ENCODE measurements around the gene SLC49A3. TPM values are rescaled to one million over a fixed set of nuclear protein-coding genes. Genes with fewer than 3 reads are reported as not detected.
A peak's percentile ranks its signal among the peaks of the same experiment; 100 is the strongest.

Gene SLC49A3
- total RNA-seq, 1 donor = 5.6 TPM

DNA sequence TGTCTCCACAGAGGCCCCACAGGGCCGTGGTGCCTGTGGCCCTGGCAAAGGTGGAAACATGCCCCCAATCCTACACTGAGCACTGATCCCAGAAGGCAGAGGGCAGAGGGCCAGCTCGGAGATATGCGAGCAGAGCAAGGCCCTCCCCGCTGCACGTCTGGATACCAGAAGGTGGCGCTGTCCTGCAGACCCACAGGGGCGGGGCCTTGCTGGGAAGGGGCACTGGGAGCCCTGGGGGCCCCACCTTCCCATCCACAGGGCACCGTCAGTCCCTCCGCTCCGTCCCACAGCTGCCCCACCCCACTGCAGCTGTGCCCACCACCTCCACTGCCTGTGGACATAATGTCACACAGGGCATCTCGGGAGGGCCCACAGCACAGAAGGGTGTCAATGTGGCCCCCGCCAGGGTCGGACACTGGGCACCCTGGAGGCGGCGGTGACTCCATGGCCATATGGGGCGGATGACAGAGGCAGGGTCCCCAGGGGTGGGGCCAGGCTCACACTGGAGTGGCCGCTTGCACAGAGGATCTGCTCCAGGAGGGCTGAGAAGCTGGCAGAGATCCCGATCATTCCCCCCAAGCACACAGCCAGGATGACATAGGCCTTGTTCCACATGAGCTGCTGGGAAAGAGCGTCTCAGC lies 4.8 kb downstream of the SLC49A3 start:
- peak; percentile 68 for DNase-seq (ENCODE audit: low read depth)
- TF ChIP-seq, protein P1, sequence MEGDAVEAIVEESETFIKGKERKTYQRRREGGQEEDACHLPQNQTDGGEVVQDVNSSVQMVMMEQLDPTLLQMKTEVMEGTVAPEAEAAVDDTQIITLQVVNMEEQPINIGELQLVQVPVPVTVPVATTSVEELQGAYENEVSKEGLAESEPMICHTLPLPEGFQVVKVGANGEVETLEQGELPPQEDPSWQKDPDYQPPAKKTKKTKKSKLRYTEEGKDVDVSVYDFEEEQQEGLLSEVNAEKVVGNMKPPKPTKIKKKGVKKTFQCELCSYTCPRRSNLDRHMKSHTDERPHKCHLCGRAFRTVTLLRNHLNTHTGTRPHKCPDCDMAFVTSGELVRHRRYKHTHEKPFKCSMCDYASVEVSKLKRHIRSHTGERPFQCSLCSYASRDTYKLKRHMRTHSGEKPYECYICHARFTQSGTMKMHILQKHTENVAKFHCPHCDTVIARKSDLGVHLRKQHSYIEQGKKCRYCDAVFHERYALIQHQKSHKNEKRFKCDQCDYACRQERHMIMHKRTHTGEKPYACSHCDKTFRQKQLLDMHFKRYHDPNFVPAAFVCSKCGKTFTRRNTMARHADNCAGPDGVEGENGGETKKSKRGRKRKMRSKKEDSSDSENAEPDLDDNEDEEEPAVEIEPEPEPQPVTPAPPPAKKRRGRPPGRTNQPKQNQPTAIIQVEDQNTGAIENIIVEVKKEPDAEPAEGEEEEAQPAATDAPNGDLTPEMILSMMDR (IDR thresholded peaks at IDR 0.05; ENCODE audit: insufficient read depth, low read length) = peak; percentile 77
- no peak overlapping the region for H3K4me3 ChIP-seq (ENCODE audit: low read depth, low read length)

DNA sequence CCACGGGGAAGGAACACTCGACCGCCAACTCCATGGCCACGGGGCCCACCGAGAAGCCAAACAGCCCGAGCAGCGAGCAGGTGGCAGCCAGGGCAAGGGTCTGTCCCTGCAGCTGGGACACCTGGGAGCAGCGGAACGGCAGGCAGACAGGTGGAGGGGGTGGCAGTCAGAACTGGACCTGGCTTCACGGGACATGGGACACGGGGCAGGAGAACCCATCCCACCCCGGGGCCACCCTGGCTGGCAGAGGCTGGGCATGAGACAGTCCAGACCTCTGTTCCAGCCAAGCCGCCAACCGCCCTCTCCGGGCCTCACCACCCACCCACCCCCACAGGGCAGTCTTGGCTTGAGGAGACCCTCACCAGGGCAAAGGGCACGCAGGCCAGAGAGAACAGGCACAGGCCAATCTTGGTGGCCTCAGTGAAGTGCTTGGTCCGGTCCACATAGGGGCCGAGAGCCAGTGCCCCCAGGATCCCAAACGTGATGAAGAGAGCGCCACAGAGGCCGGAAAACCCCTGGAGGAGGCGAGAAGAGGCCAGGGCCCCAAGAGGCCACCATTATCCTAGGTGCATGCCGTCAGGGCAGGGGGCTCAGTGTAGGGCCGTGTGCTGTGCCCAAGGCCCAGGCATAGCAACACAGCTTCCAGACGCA lies 5.6 kb downstream of the SLC49A3 start:
- TF ChIP-seq, protein P1 (IDR thresholded peaks at IDR 0.05; ENCODE audit: insufficient read depth, low read length) = no peak
- DNase-seq (ENCODE audit: low read depth) = no peak
- H3K4me3 ChIP-seq (ENCODE audit: low read depth, low read length) = no peak overlapping the region

DNA sequence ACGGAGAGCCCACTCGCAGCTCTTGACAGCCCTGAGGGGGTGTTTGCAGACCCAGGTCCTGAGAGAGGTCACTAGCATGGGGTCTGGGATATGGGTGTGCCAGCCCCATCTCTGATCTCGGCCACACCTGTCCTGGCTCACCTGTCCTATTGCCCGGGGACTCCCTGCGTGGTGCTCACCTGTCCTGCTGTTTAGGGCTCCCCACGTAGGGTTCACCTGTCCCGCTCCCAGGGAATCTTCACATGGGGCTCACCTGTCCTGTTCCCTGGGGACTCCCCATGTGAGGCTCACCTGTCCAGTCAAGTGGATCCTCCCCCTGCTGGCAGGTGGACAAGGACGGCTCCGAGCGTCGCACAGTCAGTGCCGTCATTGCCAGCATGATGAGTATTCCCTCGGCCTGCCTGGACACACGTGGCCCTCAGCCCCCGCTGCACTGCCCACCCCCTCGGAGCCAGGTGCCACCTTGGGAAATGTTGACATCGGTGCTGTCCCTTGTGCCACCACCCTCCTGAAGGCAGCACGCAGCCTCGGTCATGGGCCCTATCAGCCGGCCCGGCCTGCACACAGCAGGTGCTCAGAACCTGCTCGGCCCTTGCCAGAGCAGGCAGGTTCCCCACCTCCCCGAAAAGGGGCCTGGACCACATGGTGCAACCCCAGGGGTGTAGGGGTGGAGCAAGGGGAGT lies 6.3 kb downstream of the SLC49A3 start:
- no peak overlapping the region for H3K4me3 ChIP-seq (ENCODE audit: low read depth, low read length)
- no peak for DNase-seq (ENCODE audit: low read depth)
- TF ChIP-seq, protein P1 (IDR thresholded peaks at IDR 0.05; ENCODE audit: insufficient read depth, low read length) = no peak

DNA sequence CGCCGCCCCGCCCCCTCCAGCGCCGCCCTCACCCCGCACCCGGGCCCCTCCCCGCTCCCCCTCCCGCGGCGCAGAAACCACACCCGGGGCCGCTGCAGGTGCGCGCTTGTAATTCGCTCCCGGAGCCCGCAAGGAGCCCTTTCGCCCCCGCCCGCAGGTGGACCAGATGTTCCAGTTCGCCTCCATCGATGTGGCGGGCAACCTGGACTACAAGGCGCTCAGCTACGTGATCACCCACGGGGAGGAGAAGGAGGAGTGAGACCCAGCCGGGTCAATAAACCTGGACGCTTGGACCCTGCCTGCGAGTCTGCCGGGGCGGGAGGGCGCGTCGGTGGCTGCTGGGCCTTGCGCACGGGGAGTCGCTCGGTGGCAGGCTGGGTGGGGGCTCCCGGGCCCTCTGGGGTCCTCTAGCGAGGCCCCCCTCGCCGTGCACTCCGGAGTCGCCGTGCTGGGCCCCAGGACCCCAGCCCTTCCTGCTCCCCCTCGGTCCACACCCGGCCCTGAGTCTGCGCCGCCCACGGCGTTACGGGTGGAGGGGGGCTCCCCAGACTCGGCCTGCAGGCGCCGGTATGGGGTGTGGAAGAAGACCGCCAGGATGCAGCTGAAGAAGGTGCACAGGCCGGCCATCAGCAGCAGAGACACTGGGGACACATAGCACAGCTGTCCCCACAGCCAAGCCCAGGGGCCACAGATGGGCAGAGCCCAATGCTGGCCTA lies 7.1 kb downstream of the SLC49A3 start:
- H3K4me3 ChIP-seq (ENCODE audit: low read depth, low read length) = no peak overlapping the region
- DNase-seq (ENCODE audit: low read depth) = no peak
- TF ChIP-seq, protein P1 (IDR thresholded peaks at IDR 0.05; ENCODE audit: insufficient read depth, low read length) = no peak

DNA sequence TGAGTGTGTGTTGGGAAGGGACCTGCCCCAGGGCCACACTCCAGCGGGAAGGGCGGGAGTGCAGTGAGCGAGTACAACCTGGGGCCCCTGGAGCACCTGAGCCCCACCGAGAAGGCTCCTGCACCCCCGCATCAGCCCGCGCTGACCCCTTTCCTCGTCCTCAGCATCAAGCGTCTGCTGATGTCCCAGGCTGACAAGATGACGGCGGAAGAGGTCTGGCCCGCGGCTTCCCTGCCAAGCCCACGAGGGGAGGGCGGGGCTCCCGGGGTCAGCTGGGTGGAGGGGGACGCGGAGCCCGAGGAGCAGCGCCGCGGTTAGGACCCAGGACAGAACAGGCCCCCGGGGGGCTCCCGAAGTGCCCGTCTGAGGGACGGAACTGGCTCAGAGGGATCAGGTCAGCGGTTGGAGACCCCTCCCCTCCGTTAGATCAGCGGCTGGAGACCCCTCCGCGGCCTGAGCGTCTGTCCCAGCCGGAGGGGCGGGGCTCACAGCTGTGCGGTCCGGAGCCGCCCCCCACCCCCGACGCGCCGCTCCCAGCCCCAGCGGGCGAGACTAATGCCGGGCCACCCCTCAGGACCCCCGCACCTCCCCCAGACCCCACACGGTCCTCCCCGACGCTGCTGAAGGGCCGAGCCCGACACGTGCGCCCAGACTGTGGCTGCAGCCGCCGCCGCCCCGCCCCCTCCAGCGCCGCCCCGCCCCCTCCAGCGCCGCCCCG lies 7.9 kb downstream of the SLC49A3 start:
- H3K4me3 ChIP-seq (ENCODE audit: low read depth, low read length) = peak overlapping the region; percentile 57
- TF ChIP-seq, protein P1 (IDR thresholded peaks at IDR 0.05; ENCODE audit: insufficient read depth, low read length) = no peak
- DNase-seq (ENCODE audit: low read depth) = peak; percentile 22

DNA sequence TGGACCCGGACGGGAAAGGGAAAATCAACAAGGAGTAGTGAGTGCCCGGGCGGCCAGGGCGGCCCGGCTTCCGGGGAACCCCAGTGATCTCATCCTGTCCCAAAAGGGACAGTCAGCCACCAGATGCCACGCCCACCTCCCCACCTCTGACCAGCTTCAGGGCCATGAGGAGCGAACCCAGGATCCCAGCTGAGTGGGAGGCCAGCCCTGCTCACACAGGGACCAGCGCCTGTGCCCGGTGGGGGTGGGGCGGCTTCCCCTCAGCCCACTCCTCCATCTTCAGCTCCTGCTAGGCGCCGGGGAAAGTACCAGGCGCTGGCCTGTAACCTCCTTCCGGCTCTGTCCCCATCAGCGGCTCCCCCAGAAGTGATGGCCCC lies 8.4 kb downstream of the SLC49A3 start:
- no peak for DNase-seq (ENCODE audit: low read depth)
- no peak overlapping the region for H3K4me3 ChIP-seq (ENCODE audit: low read depth, low read length)
- TF ChIP-seq, protein P1 (IDR thresholded peaks at IDR 0.05; ENCODE audit: insufficient read depth, low read length) = no peak
